Fibroblast of pulmonary artery (primary cell): Measurements from ENCODE around the gene CCNY.

Source experiments
- DNase-seq: peaks from one replicate; pipeline ENCODE4 v3.0.0-alpha.2; 2010; ENCODE audit warnings: low read depth
- H3K4me3 ChIP-seq: replicated peaks from 2 replicates; pipeline ENCODE4 v1.5.1; 2011; ENCODE audit warnings: low read depth, mild to moderate bottlenecking, control low read depth, low read length, moderate library complexity
- CTCF ChIP-seq: IDR thresholded peaks from 2 replicates; pipeline ENCODE4 v1.5.1; 2011; ENCODE audit warnings: mild to moderate bottlenecking, control low read depth, low read length, inconsistent platforms; ENCODE audit errors: missing control alignments

The CCNY gene

GRCh38 chr10:35612385-35613106 lies 276.2 kb downstream of the CCNY start:
- no peak for DNase-seq
- H3K4me3 ChIP-seq, result no peak overlapping the region
- TF ChIP-seq CTCF, result no peak

GRCh38 chr10:35613107-35613440 lies 276.8 kb downstream of the CCNY start:
- no peak overlapping the region for H3K4me3 ChIP-seq
- no peak for TF ChIP-seq CTCF
- DNase-seq, result no peak

- H3K4me3 ChIP-seq, result no peak overlapping the region
- peak; percentile 61 for DNase-seq
- TF ChIP-seq CTCF, result peak; percentile 61
Observed at GRCh38 chr10:35613597-35614226, 277.4 kb downstream of the CCNY start.

GRCh38 chr10:35614312-35614711 lies 278.0 kb downstream of the CCNY start:
- no peak for TF ChIP-seq CTCF
- H3K4me3 ChIP-seq, result no peak overlapping the region
- no peak for DNase-seq
